Measurements from ENCODE around the gene SLIT3.

DNA sequence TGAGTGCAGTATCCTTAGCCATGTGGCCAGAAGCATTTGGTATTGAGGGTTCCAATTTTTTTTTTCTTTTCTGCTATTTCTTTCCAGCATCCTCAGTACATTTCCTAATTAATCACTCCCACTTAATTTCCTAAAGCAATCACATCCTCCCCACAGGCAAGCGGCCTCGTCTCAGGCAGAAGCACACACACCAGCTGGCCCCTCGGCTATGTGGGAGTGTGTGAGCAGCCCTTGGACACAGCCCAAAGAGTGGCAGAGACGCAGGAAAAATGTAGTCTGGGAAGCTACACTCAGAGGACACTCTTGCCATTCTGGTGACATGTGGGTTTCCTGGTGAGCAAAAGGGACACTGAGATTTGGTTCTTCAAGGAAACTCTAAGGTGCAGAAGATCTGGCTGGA, 20.7 kb downstream of the SLIT3 start:
- TF ChIP-seq, protein P1, sequence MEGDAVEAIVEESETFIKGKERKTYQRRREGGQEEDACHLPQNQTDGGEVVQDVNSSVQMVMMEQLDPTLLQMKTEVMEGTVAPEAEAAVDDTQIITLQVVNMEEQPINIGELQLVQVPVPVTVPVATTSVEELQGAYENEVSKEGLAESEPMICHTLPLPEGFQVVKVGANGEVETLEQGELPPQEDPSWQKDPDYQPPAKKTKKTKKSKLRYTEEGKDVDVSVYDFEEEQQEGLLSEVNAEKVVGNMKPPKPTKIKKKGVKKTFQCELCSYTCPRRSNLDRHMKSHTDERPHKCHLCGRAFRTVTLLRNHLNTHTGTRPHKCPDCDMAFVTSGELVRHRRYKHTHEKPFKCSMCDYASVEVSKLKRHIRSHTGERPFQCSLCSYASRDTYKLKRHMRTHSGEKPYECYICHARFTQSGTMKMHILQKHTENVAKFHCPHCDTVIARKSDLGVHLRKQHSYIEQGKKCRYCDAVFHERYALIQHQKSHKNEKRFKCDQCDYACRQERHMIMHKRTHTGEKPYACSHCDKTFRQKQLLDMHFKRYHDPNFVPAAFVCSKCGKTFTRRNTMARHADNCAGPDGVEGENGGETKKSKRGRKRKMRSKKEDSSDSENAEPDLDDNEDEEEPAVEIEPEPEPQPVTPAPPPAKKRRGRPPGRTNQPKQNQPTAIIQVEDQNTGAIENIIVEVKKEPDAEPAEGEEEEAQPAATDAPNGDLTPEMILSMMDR (IDR thresholded peaks at IDR 0.05; ENCODE audit: borderline replicate concordance, extremely low read depth, low read length, poor library complexity, severe bottlenecking) = no peak
- TF ChIP-seq EZH2 (IDR thresholded peaks at IDR 0.05; ENCODE audit: borderline replicate concordance, low read depth, low read length, severe bottlenecking) = no peak

Measured in DND-41 (cell line).